WTC11 (cell line): ENCODE data around the gene GRIN2A. TPM values are rescaled to one million over a fixed set of nuclear protein-coding genes. Genes with fewer than 3 reads are reported as not detected.

Experiments
- ATAC-seq: fragments of 200-7000 bp; cut with Tn5 transposase; 2 replicates; pipeline ENCODE4 v1.10.0; 2021; ENCODE audit warnings: mild to moderate bottlenecking, moderate library complexity
- CTCF ChIA-PET: fragments of 300-600 bp; sonication (Branson Sonifier 250); formaldehyde crosslinking; loops from one replicate; lab custom pipeline; 2021; ENCODE audit warnings: antibody characterized with exemption; lab: Charles Lee
- POLR2A ChIA-PET: fragments of 350-600 bp; sonication (Branson Sonifier 250); formaldehyde crosslinking; loops from one replicate; lab custom pipeline; 2021; ENCODE audit warnings: antibody characterized with exemption; lab: Charles Lee
- DNase-seq: peaks from one replicate; pipeline ENCODE4 v3.0.0; 2021; ENCODE audit warnings: low spot score
- H3K27ac Mint-ChIP-seq: 2 replicates; pipeline ENCODE4 v1.8.0; 2021; ENCODE audit warnings: mixed read lengths
- H3K27me3 Mint-ChIP-seq: 2 replicates; pipeline ENCODE4 v1.8.0; 2021; ENCODE audit warnings: low read depth, mild to moderate bottlenecking, moderate library complexity, mixed read lengths
- H3K36me3 Mint-ChIP-seq: 2 replicates; pipeline ENCODE4 v1.8.0; 2021; ENCODE audit warnings: mixed read lengths
- H3K4me1 Mint-ChIP-seq: 2 replicates; pipeline ENCODE4 v1.8.0; 2022; ENCODE audit warnings: mixed read lengths
- H3K4me3 Mint-ChIP-seq: 2 replicates; pipeline ENCODE4 v1.8.0; 2021; ENCODE audit warnings: mild to moderate bottlenecking, moderate library complexity, mixed read lengths
- H3K9me3 Mint-ChIP-seq: 2 replicates; pipeline ENCODE4 v1.8.0; 2021; ENCODE audit warnings: mixed read lengths
- AFF4 ChIP-seq: sonication (generic); formaldehyde crosslinking; IDR thresholded peaks from 2 replicates; pipeline ENCODE4 v1.8.1; 2023; ENCODE audit warnings: mild to moderate bottlenecking, missing genetic modification reagents, borderline replicate concordance
- ATF1 ChIP-seq: sonication (generic); formaldehyde crosslinking; IDR thresholded peaks from 2 replicates; pipeline ENCODE4 v1.8.1; 2023; ENCODE audit warnings: mild to moderate bottlenecking, moderate library complexity, missing genetic modification reagents
- ATF3 ChIP-seq: sonication (generic); formaldehyde crosslinking; conservative IDR thresholded peaks from 2 replicates; pipeline ENCODE4 v1.8.1; 2022; ENCODE audit warnings: mild to moderate bottlenecking, missing genetic modification reagents
- ELF4 ChIP-seq: sonication (generic); formaldehyde crosslinking; IDR thresholded peaks from 2 replicates; pipeline ENCODE4 v1.8.1; 2022; ENCODE audit warnings: low read depth, mild to moderate bottlenecking, moderate library complexity, missing genetic modification reagents
- ESRRA ChIP-seq: sonication (generic); formaldehyde crosslinking; IDR thresholded peaks from 2 replicates; pipeline ENCODE4 v1.8.1; 2022; ENCODE audit warnings: mild to moderate bottlenecking, missing genetic modification reagents, borderline replicate concordance
- ETV6 ChIP-seq: sonication (generic); formaldehyde crosslinking; IDR thresholded peaks from 2 replicates; pipeline ENCODE4 v1.8.1; 2022; ENCODE audit warnings: mild to moderate bottlenecking, missing genetic modification reagents
- GABPB1 ChIP-seq: sonication (generic); formaldehyde crosslinking; IDR thresholded peaks from 2 replicates; pipeline ENCODE4 v1.8.1; 2023; ENCODE audit warnings: mild to moderate bottlenecking, missing genetic modification reagents
- GRHL2 ChIP-seq: fragments of 250-450 bp; sonication (Bioruptor Pico); IDR thresholded peaks from 2 replicates; pipeline ENCODE4 v1.8.0; 2022; ENCODE audit warnings: mild to moderate bottlenecking, moderate library complexity; ENCODE audit not compliant: insufficient replicate concordance, severe bottlenecking
- MXD4 ChIP-seq: fragments of 250-450 bp; sonication (Bioruptor Pico); IDR thresholded peaks from 2 replicates; pipeline ENCODE4 v1.8.0; 2021; ENCODE audit warnings: mild to moderate bottlenecking, moderate library complexity, borderline replicate concordance
- NR3C1 ChIP-seq: sonication (generic); formaldehyde crosslinking; conservative IDR thresholded peaks from 2 replicates; pipeline ENCODE4 v1.8.1; 2023; ENCODE audit warnings: low read depth, mild to moderate bottlenecking, missing genetic modification reagents
- RORB ChIP-seq: fragments of 250-450 bp; sonication (Bioruptor Pico); IDR thresholded peaks from 2 replicates; pipeline ENCODE4 v1.9.0; 2021; ENCODE audit warnings: mild to moderate bottlenecking
- SMAD4 ChIP-seq: sonication (generic); formaldehyde crosslinking; IDR thresholded peaks from 2 replicates; pipeline ENCODE4 v1.8.0; 2022; ENCODE audit warnings: mild to moderate bottlenecking, missing genetic modification reagents
- TEAD1 ChIP-seq: sonication (generic); formaldehyde crosslinking; IDR thresholded peaks from 2 replicates; pipeline ENCODE4 v1.8.0; 2022; ENCODE audit warnings: mild to moderate bottlenecking, missing genetic modification reagents
- ZBTB21 ChIP-seq: sonication (generic); formaldehyde crosslinking; IDR thresholded peaks from 2 replicates; pipeline ENCODE4 v1.8.1; 2023; ENCODE audit warnings: mild to moderate bottlenecking, missing genetic modification reagents, borderline replicate concordance
- ZNF121 ChIP-seq: sonication (generic); formaldehyde crosslinking; IDR thresholded peaks from 2 replicates; pipeline ENCODE4 v1.8.0; 2023; ENCODE audit warnings: missing genetic modification reagents
- ZNF138 ChIP-seq: sonication (generic); formaldehyde crosslinking; conservative IDR thresholded peaks from 2 replicates; pipeline ENCODE4 v1.8.1; 2022; ENCODE audit warnings: mild to moderate bottlenecking, moderate library complexity, missing genetic modification reagents
- ZNF425 ChIP-seq: fragments of 250-450 bp; sonication (Bioruptor Pico); conservative IDR thresholded peaks from 2 replicates; pipeline ENCODE4 v1.9.0; 2021; ENCODE audit warnings: mild to moderate bottlenecking
- total RNA-seq: library from RNA; stranded (reverse); gene quantifications from 3 replicates; pipeline ENCODE4 v1.2.3, GENCODE V29; 2021
- TF ChIP-seq, protein P1 (sequence below): sonication (generic); formaldehyde crosslinking; IDR thresholded peaks from 2 replicates; pipeline ENCODE4 v1.8.0; 2022; ENCODE audit warnings: mild to moderate bottlenecking, missing genetic modification reagents
- TF ChIP-seq, protein P2 (sequence below): fragments of 250-450 bp; sonication (Bioruptor Pico); IDR thresholded peaks from 2 replicates; pipeline ENCODE4 v1.9.0; 2021; ENCODE audit warnings: mild to moderate bottlenecking
- TF ChIP-seq, protein P3 (sequence below): sonication (generic); formaldehyde crosslinking; IDR thresholded peaks from 2 replicates; pipeline ENCODE4 v1.8.1; 2023; ENCODE audit warnings: mild to moderate bottlenecking, missing genetic modification reagents, moderate library complexity
- TF ChIP-seq, protein P4 (sequence below): sonication (generic); formaldehyde crosslinking; IDR thresholded peaks from 2 replicates; pipeline ENCODE4 v1.8.1; 2022; ENCODE audit warnings: mild to moderate bottlenecking, moderate library complexity, missing genetic modification reagents
- TF ChIP-seq, protein P5 (sequence below): sonication (generic); formaldehyde crosslinking; IDR thresholded peaks from 2 replicates; pipeline ENCODE4 v1.8.0; 2023; ENCODE audit warnings: missing genetic modification reagents

GRIN2A gene
- total RNA-seq, 1 experiment from 2014 or later = 3.5 TPM

GRCh38 chr16:9790199-9790598 is 392.0 kb downstream of the GRIN2A start:
- TF ChIP-seq ELF4 (CRISPR knock-in tag) (no peak), TEAD1 (CRISPR knock-in tag) (no peak), ATF1 (no peak), ZNF425 (CRISPR knock-in tag) (no peak), ZNF121 (CRISPR knock-in tag) (no peak), NR3C1 (CRISPR knock-in tag) (no peak), MXD4 (no peak), GABPB1 (CRISPR knock-in tag) (no peak), SMAD4 (CRISPR knock-in tag) (no peak), RORB (no peak), ESRRA (no peak), ETV6 (CRISPR knock-in tag) (no peak), ZNF138 (CRISPR knock-in tag) (no peak)
- TF ChIP-seq, protein P1, sequence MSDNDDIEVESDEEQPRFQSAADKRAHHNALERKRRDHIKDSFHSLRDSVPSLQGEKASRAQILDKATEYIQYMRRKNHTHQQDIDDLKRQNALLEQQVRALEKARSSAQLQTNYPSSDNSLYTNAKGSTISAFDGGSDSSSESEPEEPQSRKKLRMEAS (CRISPR knock-in tag) = no peak
- TF ChIP-seq, protein P2, sequence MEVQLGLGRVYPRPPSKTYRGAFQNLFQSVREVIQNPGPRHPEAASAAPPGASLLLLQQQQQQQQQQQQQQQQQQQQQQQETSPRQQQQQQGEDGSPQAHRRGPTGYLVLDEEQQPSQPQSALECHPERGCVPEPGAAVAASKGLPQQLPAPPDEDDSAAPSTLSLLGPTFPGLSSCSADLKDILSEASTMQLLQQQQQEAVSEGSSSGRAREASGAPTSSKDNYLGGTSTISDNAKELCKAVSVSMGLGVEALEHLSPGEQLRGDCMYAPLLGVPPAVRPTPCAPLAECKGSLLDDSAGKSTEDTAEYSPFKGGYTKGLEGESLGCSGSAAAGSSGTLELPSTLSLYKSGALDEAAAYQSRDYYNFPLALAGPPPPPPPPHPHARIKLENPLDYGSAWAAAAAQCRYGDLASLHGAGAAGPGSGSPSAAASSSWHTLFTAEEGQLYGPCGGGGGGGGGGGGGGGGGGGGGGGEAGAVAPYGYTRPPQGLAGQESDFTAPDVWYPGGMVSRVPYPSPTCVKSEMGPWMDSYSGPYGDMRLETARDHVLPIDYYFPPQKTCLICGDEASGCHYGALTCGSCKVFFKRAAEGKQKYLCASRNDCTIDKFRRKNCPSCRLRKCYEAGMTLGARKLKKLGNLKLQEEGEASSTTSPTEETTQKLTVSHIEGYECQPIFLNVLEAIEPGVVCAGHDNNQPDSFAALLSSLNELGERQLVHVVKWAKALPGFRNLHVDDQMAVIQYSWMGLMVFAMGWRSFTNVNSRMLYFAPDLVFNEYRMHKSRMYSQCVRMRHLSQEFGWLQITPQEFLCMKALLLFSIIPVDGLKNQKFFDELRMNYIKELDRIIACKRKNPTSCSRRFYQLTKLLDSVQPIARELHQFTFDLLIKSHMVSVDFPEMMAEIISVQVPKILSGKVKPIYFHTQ (CRISPR knock-in tag) = no peak
- TF ChIP-seq, protein P3, sequence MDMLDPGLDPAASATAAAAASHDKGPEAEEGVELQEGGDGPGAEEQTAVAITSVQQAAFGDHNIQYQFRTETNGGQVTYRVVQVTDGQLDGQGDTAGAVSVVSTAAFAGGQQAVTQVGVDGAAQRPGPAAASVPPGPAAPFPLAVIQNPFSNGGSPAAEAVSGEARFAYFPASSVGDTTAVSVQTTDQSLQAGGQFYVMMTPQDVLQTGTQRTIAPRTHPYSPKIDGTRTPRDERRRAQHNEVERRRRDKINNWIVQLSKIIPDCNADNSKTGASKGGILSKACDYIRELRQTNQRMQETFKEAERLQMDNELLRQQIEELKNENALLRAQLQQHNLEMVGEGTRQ (CRISPR knock-in tag) = no peak
- TF ChIP-seq, protein P4, sequence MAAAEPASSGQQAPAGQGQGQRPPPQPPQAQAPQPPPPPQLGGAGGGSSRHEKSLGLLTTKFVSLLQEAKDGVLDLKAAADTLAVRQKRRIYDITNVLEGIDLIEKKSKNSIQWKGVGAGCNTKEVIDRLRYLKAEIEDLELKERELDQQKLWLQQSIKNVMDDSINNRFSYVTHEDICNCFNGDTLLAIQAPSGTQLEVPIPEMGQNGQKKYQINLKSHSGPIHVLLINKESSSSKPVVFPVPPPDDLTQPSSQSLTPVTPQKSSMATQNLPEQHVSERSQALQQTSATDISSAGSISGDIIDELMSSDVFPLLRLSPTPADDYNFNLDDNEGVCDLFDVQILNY (CRISPR knock-in tag) = no peak
- H3K4me3 Mint-ChIP-seq = no peak overlapping the region
- no peaks in the 10 kb centered on the region; the same call in 1 of the 2 replicates for H3K27me3 Mint-ChIP-seq
- H3K4me1 Mint-ChIP-seq = peaks cover 9% of the 10 kb centered on the region
- CTCF ChIA-PET = no interaction called here
- H3K27ac Mint-ChIP-seq = no peak overlapping the region
- ATAC-seq (no peak), DNase-seq (no peak)
- peaks cover 5% of the 10 kb centered on the region for H3K9me3 Mint-ChIP-seq
- POLR2A ChIA-PET = no interaction called here
- peaks cover 6% of the 10 kb centered on the region for H3K36me3 Mint-ChIP-seq

DNA sequence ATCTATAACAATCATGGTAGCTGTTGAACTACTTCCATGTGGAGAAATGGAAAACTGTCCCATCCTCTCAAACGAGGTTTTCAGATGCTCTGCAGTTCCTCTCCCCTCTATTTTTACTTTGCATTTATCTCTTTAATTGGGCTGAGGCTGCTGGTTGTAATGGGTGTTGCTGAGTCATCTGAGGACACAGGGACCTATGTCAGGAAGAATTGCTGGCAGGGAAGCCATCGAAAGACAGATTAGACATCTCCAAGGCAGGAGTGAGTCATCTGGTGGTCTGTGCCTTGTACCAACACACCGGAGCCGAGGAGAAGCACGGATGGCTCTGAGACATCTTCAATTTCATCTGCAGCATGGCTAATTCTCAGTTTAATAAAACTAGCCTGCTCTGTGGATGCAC is 394.5 kb downstream of the GRIN2A start:
- ATAC-seq = no peak
- TF ChIP-seq AFF4 = no peak
- no peak for TF ChIP-seq ZBTB21
- TF ChIP-seq GRHL2 = no peak
- TF ChIP-seq, protein P5, sequence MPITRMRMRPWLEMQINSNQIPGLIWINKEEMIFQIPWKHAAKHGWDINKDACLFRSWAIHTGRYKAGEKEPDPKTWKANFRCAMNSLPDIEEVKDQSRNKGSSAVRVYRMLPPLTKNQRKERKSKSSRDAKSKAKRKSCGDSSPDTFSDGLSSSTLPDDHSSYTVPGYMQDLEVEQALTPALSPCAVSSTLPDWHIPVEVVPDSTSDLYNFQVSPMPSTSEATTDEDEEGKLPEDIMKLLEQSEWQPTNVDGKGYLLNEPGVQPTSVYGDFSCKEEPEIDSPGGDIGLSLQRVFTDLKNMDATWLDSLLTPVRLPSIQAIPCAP (CRISPR knock-in tag) = no peak
- TF ChIP-seq ATF3 = no peak

More for the DNA sequence above, 394.5 kb downstream of the GRIN2A start:
- Mint-ChIP-seq H3K27ac (no peak overlapping the region), H3K36me3 (peaks cover 4% of the 10 kb centered on the region; the same call in 1 of the 2 replicates), H3K27me3 (no peaks in the 10 kb centered on the region; the same call in 1 of the 2 replicates), H3K4me1 (peaks cover 9% of the 10 kb centered on the region), H3K4me3 (no peak overlapping the region), H3K9me3 (no peaks in the 10 kb centered on the region; the same call in 1 of the 2 replicates)
- POLR2A ChIA-PET = no interaction called here
- DNase-seq = no peak
- CTCF ChIA-PET = no interaction called here
